Fibroblast of skin of abdomen (primary cell): ENCODE data around the gene CD14. TPM values are rescaled to one million over a fixed set of nuclear protein-coding genes. Genes with fewer than 3 reads are reported as not detected.
"Not testable (repeated sequence)": the region's sequence is repeated elsewhere in the genome, so short reads cannot be mapped to it uniquely, and the experiment has no call there.

Source experiments
- DNase-seq: peaks from one replicate; pipeline ENCODE4 v3.0.0-alpha.2; 2013
- polyA plus RNA-seq, 2 experiments: library from polyadenylated mRNA; unstranded; fragments of 120-200 nt; gene quantifications; one replicate each; pipeline ENCODE4 v1.2.1, GENCODE V29; 2013; ENCODE audit not compliant: insufficient read length in 2 of 2

The CD14 gene
- polyA plus RNA-seq (2013, experiment 1 of 2; ENCODE audit: insufficient read length): 0.22 TPM
- polyA plus RNA-seq (2013, experiment 2 of 2; ENCODE audit: insufficient read length): 0.10 TPM

DNA sequence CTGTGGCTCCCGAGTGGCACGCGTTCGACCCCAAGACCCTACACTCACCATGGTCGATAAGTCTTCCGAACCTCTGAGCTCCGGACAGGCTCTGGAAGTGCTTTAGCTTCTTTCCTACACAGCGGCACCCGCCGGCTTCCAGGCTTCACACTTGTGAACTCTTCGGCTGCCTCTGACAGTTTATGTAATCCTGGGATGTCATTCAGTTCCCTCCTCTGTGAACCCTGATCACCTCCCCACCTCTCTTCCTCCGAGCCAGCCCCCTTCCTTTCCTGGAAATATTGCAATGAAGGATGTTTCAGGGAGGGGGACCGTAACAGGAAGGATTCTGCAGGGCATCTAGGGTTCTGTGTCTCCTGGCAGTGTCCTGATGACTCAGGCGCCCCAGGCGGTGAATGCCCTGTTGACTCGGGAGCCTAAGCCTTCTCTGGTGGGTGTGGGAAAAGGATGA is at the start of gene CD14:
Gene CD14, minus strand, starts transcription at position 155 of the 451 bp plus-strand sequence. Its CDS starts 104 bp downstream, at position 51.
- DNase-seq: no peak

DNA sequence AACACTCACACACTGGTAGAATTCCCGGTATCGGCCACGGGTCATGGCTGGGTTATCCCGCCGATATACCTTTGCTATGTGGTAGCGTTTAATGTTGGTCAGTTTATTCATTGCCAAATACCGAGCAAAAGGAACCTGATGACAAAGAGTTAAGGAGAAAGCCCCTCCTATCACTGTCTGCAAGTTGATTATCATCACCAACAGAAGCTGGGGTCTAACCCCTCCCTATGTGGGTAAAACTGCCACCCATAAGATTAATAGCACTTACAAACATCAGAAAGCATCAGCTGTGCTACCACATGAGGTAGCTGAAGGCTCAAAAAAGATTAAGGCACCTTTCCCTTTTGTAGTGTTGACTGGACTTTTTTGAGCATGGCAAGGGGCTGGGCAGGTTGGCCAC is 46.0 kb upstream of the CD14 start:
- no peak for DNase-seq

DNA sequence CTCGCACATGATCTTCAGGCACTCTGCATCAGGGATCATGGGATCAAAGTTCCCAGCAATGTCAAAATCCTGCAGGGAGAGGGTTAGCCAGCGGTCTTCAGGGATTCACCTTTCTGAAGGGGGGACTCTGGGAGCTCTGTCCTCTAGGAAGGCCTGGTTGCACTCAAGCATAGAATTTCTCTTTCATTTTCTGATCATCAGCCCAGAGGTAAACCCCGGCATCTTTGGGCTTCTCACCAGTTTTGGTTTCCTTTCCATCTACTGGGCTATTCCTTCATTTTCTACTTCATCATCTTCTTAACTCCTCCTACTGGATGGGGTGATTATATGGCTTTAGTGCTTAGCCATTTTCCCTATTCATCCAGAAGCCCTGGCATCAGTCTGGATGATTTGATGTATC is 45.0 kb upstream of the CD14 start:
- DNase-seq: no peak

DNA sequence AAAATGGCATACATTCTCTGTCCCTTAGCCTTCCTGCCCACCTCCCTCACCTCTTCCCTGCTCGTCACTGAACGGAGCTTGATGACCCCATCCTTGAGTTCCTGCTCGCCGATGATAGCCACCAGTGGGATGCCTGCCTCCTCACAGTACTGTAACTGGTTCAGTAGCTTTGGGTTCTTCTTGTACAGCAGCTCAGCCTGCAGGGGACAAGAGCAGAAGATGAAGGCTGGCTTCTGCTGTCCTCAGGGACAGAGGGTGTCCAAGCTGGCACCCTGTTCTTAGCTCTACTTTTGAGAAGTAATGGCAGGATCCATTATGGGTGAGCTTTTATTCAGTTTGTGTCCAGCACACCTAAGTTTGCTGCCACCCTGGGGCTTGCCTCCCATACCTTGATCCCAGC is 41.7 kb upstream of the CD14 start:
- no peak for DNase-seq

DNA sequence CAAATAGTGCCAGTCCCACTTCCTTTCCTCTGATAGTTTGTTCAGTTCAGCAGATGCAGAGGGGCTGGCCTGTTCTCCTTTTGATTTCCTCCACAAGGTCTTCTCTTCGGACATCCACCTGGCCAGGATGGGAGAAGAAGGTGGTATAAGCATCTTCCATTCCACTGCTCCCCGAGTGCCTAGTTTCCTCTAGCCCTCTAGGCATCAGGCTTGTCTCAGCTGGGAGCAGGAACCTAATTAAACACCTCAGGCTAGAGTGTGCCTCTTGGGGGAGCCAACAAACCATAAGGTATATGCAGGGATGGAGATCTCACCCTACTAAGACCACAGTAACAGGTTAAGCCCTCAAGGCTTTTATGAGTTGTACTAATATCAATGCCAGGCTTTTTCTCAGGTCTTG is 41.2 kb upstream of the CD14 start:
- no peak for DNase-seq

DNA sequence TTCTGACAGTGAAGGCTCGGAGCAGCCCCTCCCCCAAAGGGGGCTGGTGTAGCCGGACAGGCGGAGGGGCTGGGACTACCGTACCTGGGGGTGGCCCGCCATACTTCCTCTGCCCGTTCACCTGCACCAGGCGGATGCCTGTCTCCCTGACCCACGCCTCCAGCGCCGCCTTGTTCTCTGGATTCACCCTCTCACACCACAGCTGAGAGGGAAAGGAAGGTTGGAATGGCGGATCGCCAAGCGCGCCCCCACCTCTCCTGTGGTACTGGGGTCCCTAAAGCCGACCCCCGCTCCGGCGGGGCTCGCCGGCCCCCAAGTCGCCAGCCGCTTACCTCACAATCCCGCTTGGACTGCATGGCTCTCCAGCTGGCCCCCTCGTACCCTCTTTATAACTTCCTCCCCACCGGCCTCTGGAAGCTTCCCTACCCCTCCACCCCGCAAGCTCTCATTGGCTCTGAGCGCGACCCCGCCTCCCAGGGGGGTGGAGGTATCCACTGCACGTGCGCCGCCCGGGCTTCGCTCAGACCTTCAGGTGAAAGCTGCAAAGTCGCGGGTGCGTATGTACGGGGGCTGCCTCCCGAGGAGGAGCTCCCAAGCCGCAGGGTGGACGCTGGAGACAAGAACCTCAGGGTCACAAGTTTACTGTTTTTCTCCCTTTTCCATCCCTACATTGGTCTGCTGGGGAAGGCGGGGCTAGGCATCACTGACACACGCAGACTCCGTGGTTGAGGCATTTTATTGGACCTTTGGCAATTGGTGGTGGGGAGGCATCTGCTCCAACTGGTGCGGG is 40.4 kb upstream of the CD14 start, which contains the start of gene DND1:
Gene DND1, minus strand, starts transcription at position 390 of the 790 bp plus-strand sequence. Its CDS starts 34 bp downstream, at position 356.
- DNase-seq: no peak

DNA sequence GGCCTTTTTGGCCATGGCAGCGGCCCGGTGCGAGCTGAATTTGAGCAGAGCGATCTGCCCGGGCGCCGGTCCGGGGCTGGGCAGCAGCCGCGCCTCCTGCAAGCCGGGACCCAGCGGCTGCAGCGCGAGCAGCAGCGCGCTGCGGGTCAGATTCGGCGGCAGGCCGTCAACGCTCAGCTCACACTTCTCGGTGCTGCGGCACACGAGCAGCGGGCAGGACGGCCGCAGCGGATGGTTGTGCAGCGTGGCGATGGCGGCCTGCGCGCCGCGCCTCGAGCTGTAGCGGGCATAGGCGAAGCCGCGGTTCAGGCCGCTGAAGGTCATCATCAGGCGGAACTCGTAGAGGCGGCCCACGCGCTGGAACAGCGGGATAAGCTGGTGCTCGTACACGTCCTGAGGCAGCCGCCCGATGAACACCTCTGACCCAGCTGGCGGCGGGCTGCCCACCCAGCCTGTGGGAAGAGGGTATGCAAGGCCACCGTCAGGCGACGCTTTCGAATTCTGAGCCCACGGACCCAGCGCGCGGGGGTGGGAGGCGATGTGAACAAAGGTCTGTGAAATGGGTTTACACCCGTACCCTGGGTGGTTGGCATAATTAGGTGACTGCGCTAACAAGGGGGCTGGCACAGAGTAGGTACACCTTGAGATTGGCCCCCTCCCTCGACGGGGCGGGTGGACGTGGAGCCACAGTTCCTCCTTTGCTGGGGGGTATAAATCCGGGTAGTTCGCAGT is 39.6 kb upstream of the CD14 start:
- DNase-seq: peak; percentile 28

DNA sequence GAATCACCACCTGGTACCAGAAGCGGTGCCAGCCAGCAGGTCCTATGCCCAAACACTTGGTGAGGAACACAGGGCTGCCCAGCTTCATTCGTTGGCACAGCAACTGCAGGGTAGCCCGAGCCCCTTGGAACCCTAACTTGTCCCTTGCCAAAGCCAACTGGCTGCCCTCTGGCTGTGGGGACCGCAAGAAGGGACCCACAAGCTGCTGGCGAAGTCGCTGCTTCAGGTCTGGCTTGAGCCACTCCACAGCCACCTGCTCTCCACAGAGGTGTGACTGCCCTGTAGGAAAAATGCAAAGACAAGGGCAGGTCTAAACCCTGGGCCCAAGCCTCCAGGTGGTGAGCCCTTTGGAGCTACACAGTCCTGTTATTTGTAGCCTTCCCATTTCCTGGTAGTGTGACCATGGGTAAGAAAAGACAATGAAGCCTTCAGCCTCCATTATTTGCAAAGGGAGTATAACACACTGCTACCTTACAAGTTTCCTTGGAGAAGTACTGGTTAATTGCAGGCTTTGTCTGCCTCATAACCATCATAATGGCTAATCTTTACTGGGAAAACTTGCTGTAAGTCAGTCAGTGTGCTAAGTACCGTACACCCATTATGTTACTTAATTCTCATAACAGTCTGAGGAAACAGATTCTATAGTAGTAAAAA is 38.6 kb upstream of the CD14 start:
- no peak for DNase-seq

DNA sequence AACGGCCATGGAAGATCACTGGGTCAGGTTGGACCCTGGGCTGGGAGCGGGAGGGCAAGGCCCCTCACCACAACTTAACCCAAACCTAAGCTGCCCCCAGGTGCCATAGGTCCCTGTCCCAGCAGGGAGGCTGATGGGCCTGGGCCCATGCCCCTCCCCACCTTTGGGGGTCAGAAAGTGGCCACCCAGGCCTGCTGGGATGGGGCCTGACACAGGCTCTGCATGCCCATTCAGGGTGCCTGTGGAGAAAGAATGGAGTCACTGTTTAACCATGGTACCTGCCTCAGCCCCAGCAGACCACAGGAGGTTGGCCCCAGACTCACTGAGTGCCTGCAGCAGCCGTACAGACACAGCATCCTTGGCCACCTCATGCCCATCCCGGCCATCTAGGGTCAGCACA is 38.1 kb upstream of the CD14 start:
- not testable (repeated sequence) for DNase-seq

DNA sequence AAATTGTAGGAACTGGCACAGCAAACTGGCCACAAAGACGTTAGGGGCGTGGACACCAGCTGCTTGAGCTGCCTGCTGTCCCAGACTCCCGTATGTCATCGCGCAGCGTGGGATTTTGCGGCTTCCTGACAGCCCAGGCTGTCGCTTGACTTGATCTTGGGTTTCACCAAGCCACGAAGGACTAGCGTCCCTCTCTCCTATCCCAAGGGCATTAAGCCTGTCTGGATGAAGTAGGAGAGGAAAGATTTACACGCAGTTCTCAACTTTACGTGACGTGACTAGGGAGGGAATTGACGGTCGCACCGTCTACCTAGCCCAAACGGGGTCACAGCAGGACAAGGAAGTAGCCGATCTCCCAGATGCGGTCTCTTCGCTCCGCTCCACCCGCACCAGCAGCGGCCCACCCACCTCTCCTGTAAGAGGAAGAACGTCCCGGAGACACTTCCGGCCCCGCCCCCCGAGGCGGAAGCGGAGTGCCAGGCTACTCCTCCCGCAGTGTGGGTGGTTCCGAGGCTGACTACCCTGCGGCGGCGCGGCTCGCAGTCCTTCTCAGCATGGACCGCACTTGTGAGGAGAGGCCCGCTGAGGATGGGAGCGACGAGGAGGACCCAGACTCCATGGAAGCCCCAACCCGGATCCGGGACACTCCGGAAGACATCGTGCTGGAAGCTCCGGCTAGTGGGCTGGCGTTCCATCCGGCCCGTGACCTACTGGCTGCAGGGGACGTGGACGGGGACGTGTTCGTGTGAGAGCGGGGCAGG is 31.6 kb upstream of the CD14 start, which contains the start of gene WDR55:
Gene WDR55, plus strand, starts transcription at position 546 of the 761 bp plus-strand sequence. Its CDS starts 9 bp downstream, at position 555.
- peak; percentile 91 for DNase-seq

DNA sequence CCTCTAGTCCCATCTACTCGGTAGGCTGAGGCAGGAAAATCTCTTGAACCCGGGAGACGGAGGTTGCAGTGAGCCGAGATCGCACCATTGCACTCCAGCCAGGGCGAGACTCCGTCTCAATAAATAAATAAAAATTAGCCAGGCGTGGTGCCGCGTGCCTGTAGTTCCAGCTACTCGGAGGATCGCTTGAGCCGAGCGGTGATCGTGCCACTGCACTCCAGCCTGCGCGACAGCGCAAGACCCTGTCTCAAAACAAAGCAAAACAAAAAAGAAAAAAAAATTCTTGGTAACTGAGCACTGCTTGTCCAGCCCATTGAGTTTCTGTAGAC is 31.0 kb upstream of the CD14 start:
- no peak for DNase-seq

DNA sequence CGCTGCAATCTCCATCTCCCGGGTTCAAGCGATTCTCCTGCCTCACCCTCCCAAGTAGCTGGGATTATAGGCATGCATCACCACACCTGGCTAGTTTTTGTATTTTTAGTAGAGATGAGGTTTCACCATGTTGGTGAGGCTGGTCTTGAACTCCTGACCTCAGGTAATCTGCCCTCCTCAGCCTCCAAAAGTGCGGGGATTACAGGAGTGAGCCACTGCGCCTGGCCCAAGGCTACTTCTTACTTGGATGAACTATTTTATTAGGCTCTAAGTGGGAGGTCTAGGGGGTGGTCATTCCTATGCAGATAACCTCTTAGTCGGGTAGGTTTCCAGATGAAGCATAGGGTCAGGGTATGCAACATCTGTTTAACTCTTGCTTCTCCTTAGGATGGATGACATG is 27.4 kb upstream of the CD14 start:
- DNase-seq: not testable (repeated sequence)

DNA sequence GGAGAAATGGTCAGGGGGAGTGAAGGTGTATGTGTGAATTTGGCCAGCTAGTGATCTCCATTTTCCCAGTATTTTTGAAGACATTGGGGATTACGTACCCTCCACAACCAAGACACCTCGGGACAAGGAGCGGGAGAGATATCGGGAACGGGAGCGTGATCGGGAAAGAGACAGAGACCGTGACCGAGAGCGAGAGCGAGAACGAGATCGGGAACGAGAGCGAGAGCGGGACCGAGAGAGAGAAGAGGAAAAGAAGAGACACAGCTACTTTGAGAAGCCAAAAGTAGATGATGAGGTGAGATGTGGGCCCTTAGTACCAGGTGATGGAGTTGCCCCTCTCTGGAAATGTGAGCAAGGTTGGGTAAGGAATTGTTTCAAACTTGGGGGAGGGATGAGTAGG is 25.9 kb upstream of the CD14 start:
- DNase-seq: no peak

DNA sequence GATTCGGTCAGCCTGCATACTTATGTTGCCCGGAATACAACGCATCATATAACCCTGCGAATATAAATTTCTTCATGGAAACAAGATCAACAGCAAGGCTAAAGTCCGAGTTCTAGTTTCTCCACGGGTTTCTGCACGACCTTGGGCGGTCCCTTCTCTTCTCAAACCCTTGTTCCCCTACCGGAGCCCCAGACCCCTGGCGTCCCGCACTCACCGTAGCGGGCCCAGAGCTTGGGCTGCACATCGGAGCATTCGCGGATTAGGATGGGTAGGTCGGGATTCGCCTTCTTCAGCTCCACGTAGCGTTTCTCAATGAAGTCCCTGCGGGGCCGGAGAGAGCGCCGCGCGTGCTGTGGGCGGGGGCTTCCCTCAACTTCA is 14.1 kb upstream of the CD14 start:
- no peak for DNase-seq

DNA sequence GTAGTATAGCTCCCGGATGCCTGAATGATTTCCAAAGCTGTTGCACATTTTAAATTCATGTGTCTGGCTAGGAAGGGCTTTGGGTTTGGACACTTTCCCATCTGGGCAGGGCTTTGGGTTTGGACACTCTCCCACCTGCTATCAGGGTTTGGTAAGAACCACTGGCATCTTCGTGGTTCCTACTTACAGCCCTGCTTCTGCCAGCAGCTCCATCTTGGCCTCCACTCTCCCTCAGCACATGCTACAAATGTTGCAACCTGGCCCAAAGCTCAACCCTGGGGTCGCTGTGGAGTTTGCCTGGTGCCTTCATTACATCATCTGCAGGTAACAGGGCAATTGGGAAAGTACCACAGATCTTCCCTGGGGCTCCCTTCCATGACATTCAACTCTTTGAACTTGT is 9.7 kb upstream of the CD14 start:
- DNase-seq: peak; percentile 41

DNA sequence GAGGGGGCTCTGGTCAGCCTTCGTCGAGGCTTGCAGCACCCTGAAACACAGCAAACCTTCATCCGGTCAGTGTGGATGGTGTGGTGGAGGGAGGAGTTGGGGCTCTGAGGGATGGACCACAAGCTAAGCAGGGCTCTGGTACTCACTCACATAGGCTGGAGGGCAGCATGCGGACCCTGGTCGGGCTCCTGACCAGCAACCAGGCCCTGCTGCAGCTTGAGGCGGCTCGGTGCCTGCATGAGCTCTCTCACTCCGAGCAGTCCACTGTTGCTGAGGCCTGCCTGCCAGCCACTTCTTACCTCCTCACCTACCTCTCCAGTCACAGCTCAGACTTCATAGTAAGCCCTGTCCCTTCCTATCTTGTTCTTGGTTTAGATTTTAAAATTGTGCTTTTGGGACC is 8.7 kb upstream of the CD14 start:
- DNase-seq: no peak

DNA sequence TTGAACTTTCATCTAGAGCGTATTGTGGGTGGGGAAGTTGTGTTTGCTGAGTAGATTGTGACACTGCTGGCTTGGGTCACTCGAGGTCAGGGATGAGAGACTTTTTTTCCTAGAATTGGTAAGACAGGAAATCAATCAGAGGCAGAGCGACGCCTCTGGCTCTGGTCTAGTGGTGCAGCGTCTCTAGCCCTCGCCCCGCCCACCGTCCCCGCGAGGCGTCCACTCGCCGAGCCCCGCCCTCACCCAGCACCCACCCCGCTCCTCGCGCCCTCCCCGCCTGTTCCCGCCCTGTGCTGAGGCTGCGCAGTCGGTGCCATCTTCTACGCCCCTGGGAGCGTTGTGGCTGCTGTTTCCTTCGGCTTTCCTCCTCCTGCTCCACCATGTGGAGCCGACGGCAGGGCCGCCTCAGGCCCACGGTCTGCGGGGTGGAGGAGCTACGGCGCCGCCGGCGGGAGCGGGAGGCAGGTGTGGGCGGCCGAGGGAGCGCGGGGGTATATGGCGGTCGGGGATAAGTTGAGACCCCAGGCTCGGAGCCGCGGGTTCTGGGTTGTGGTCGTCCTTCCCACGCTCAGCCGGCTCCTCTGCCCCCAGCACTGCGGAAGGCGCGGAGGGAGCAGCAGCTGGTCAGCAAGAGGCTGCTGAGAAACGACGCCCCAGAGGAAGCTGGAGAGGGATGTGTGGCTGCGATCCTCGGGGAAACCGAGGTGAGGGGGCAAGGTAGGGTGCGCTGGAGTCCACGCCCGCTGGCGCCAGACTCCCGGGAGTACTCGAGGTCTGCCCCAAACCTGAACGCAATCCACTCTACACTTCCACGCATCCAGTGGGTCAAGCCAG is 6.4 kb upstream of the CD14 start, which contains the start of gene TMCO6:
Gene TMCO6, plus strand, starts transcription at position 304 of the 834 bp plus-strand sequence. Its CDS starts 77 bp downstream, at position 381.
- DNase-seq: peak; percentile 94

DNA sequence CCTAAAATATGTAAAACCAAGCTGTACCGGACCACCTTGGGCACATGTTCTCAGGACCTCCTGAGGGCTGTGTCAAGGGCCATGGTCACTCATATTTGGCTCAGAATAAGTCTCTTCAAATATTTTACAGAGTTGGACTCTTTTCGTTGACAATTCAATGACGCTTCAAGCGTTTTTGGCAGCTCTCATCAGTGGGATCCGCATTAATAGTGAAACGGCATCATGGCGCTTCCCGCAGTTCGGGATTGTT is 5.8 kb upstream of the CD14 start:
- not testable (repeated sequence) for DNase-seq

DNA sequence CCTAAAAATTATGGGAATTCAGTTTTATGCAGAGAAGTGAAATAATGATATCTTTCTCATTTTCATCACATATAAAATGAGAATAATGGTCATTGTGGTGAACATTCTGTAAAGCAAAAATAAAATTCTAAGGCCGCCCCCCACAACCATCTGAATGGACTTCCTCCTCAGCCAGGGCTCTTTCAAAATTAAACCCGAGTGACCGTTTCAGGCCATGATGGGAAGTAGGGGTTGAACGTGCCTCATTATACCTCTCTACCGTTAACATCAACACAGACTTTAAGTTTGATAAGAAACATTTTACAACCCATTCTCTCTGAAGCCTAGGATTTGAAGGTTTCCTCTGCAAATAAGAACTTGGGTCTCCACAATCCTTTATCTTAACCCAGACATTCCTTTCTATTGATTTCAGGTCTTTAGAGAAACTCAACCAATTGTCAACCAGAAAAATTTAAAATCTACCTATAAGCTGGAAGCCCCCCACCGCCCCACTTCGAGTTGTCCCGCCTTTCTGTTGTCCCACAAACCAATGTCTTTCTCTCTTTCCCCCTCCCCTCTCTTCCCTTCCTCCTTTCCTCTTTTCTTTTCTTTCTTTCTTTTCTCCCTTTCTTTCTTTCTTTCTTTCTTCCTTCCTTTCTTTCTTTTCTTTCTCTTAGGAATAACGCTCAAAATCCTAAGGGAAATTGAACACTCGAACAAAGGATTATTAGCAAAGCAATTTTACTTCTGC is 4.6 kb upstream of the CD14 start:
- no peak for DNase-seq

DNA sequence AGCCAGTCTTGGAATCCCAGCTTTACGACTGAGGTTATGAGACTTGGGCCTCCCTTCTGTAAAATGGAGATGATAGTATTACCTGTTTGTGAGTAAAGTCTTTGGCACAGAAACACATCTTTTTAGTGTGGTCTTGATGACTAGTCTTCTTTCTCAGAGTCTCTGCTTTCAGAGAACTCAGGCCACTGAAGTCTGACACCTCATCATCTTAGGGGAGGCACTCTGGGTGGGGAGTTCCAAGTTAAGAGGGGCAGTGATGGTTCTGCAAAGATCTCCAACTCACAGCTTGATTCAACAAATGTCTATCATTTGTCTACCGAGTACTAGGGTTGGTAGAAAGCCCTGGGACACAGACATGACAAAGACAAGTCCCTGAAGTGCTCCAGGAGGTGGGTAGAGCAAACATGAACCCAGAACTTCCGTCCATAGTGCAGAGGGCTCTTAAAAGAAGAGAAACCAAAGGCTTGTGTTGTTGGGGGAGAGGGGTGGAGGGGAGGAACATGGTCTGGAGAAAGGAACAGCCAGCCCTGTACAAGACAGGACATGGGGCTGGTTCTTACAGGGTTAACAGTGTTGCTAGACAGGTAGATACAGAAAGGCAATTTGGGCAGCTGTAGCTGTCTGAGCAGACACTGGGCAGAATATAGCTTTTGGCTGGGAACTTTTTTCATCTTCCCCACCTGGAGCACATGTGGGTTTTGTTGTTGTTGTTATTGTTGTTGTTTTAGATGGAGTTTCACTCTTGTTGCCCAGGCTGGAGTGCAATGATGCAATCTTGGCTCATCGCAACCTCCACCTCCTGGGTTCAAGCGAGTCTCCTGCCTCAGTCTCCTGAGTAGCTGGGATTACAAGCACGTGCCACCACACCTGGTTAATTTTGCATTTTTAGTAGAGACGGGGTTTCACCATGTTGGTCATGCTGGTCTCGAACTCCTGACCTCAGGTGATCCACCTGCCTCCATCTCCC is 2.6 kb upstream of the CD14 start:
- DNase-seq: no peak
